GDM1 (cell line): ENCODE data around the gene CCSER2.
"Not testable (repeated sequence)": the region's sequence is repeated elsewhere in the genome, so short reads cannot be mapped to it uniquely, and the experiment has no call there.

Experiments
- DNase-seq: peaks from one replicate; lab custom pipeline; 2025; lab: John Stamatoyannopoulos, UW

Gene CCSER2

GRCh38 chr10:84314275-84314674, 14.1 kb upstream of the CCSER2 start:
- DNase-seq = no peak

- no peak for DNase-seq
Observed at GRCh38 chr10:84317174-84317573, 11.2 kb upstream of the CCSER2 start.

DNA sequence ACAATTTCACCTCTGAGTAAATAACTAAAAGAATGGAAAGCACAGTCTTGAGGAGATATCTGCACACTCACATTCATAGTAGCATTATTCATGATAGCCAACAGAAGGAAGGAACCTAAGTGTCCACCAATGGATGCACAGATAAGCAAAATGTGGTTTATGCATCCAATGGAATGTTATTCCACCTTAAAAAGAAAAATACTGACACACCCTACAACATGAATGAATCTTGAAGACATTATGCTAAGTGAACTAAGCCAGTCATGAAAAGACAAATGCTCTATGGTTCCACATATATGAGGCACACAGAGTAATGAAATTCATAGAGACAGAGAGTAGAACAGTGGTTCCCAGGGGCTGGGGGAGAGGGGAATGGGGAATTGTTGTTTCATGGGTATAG, 6.5 kb upstream of the CCSER2 start:
- no peak for DNase-seq

DNA sequence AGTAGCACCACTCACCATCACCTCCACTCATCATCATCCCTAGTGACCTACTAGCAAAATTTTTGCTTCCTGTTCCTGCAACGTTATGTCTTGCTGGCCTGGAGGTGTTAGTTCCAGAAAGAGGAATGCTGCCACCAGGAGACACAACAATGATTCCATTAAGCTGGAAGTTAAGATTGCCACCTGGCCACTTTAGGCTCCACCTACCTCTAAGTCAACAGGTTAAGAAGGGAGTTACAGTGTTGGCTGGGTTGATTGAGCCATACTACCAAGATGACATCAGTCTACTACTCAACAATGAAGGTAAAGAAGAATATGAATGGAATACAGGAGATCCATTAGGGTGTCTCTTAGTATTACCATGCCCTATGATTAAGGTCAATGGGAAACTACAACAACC, 4.8 kb upstream of the CCSER2 start:
- not testable (repeated sequence) for DNase-seq

GRCh38 chr10:84326995-84327394, 1.4 kb upstream of the CCSER2 start:
- not testable (repeated sequence) for DNase-seq

DNA sequence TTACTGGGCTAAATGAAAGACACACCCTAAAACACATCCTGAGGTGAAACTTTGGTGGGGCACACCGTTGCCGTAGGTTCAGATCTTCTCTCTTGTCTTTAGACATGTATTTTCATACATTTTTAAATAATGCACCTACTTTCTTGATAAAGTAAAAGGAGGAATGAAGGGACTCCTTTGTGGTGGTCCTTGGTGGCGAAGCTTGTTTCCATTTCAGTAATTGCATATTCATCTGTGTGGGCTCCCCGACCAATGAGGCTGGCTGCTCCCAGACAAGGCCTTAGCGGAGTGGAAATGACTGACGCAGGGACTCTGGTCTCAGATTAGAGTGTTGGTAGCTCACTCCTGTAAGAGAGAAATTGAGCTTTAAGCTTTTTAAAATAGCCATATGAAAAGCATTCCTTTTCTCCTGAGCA, 815 bp downstream of the CCSER2 start:
- DNase-seq = no peak

- DNase-seq = no peak
Observed at GRCh38 chr10:84329986-84330651, 1.7 kb downstream of the CCSER2 start.

GRCh38 chr10:84331091-84331490, 2.7 kb downstream of the CCSER2 start:
- no peak for DNase-seq

- peak; percentile 45 for DNase-seq
Observed at GRCh38 chr10:84333864-84334451, 5.6 kb downstream of the CCSER2 start.

GRCh38 chr10:84334811-84335210, 6.4 kb downstream of the CCSER2 start:
- DNase-seq = no peak

- no peak for DNase-seq
Observed at GRCh38 chr10:84335516-84335915, 7.1 kb downstream of the CCSER2 start.

DNA sequence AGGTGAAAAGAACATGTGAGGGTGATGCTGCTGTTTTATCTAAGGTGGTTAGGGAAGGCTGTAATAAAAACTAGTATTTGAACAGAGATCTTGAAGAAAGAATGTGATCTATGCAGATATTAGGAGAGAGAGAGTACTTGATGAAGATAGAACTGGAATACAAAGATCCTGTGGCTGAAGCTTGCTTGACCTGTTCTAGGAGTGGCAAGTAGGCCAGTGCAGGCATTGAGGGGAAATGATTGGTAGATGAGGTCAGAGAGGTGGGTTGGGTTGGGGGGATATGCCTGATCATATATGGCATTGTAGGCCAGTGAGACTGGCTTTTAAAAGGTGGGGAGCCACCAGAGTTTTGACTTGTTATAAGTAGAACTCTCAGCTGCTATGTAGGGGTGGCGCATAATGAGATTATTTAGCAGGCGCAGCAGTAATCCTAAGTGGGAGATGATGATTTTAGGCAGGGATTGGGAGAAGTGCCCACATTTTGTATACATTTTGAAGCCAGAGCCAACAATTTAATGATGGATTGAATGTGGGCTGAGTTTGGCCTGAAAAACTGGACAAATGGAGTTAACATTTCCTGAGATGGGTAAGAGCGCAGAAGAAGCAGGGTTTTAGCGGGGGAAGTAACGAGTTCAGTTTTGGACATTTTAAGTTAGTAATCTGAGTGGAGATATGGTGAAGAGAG, 8.2 kb downstream of the CCSER2 start:
- DNase-seq = no peak

- no peak for DNase-seq
Observed at GRCh38 chr10:84337199-84337598, 8.8 kb downstream of the CCSER2 start.

GRCh38 chr10:84339025-84339424, 10.6 kb downstream of the CCSER2 start:
- no peak for DNase-seq

DNA sequence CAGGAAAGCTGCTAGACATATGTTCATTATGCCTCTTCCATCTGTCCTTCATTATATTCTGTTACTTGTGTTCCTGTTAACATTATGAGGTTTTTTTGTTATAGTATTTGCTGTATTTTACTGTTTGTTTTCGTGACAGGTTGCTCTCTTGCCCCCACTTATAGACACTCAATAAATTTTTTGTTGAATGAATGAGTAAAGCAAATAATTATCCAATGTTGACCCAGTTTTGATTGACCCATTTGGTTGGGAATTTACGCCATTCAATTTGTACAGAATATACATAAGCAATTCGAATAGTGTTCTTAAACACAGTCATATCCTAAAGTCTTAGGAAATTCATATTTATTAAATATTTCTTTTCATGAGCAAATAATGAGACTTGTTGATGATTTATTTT, 11.8 kb downstream of the CCSER2 start:
- DNase-seq = no peak

GRCh38 chr10:84340632-84341537, 12.5 kb downstream of the CCSER2 start:
- no peak for DNase-seq

GRCh38 chr10:84341538-84341856, 13.1 kb downstream of the CCSER2 start:
- no peak for DNase-seq

DNA sequence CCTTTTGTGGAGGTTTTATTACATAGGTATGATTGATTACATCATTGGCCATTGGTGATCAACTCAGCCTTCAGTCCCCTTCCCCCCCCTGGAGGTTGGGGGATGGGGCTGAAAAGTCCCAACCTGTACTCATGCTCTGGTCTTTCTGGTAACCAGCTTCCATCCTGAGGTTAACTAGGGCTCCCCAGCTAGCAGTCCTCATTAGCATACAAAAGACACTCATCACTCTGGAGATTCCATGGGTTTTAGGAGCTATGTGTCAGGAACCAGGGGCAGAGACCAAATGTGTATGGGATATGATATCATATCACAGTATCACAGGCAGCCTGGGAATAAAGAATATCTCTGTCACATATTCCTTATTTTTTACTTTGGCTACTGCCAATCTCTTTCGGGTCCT, 13.6 kb downstream of the CCSER2 start:
- no peak for DNase-seq

- DNase-seq = no peak
Observed at GRCh38 chr10:84342584-84342983, 14.2 kb downstream of the CCSER2 start.

GRCh38 chr10:84343831-84344230, 15.4 kb downstream of the CCSER2 start:
- no peak for DNase-seq

DNA sequence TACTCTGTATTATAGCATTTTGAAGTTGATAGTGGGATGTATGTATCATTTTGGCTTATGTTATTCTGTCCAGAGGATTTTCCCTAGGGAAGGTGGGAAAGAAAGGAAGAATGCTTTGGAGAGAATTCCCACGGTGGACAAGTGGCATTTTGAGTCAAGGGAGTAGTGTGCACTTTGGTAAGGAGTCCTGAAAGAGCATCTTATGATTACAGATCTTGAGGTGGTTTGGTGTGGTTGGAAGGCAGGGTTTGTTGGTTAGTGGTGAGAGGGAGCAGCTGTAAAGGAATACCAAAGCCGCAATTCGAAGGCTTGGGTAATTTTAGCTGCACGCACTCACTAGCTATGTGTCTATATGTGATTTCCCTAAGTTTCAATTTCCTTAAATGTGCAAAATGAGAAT, 16.1 kb downstream of the CCSER2 start:
- no peak for DNase-seq

- not testable (repeated sequence) for DNase-seq
Observed at GRCh38 chr10:84347575-84348002, 19.2 kb downstream of the CCSER2 start.

GRCh38 chr10:84348447-84348846, 20.1 kb downstream of the CCSER2 start:
- no peak for DNase-seq
